ENCODE results near the gene RXRA.

RXRA gene

GRCh38 chr9:134434894-134435506 is 108.7 kb downstream of the RXRA start:
- DNase-seq (ENCODE audit: low read depth): no peak

GRCh38 chr9:134435550-134436378 is 109.5 kb downstream of the RXRA start:
- no peak for DNase-seq (ENCODE audit: low read depth)

- no peak for DNase-seq (ENCODE audit: low read depth)
Observed at GRCh38 chr9:134436379-134436762, 110.1 kb downstream of the RXRA start.

GRCh38 chr9:134436911-134437310 is 110.7 kb downstream of the RXRA start:
- no peak for DNase-seq (ENCODE audit: low read depth)

GRCh38 chr9:134437403-134438194 is 111.3 kb downstream of the RXRA start:
- no peak for DNase-seq (ENCODE audit: low read depth)

GRCh38 chr9:134438195-134438788 is 112.0 kb downstream of the RXRA start:
- DNase-seq (ENCODE audit: low read depth): no peak

- no peak for DNase-seq (ENCODE audit: low read depth)
Observed at GRCh38 chr9:134439368-134439784, 113.1 kb downstream of the RXRA start.

- DNase-seq (ENCODE audit: low read depth): no peak
Observed at GRCh38 chr9:134440636-134441226, 114.5 kb downstream of the RXRA start.

GRCh38 chr9:134441227-134442084 is 115.2 kb downstream of the RXRA start:
- DNase-seq (ENCODE audit: low read depth): no peak

GRCh38 chr9:134442085-134442474 is 115.8 kb downstream of the RXRA start:
- no peak for DNase-seq (ENCODE audit: low read depth)

- DNase-seq (ENCODE audit: low read depth): no peak
Observed at GRCh38 chr9:134442486-134443173, 116.4 kb downstream of the RXRA start.

GRCh38 chr9:134443174-134444037 is 117.2 kb downstream of the RXRA start:
- peak; percentile 77 for DNase-seq (ENCODE audit: low read depth)

- no peak for DNase-seq (ENCODE audit: low read depth)
Observed at GRCh38 chr9:134444038-134444315, 117.7 kb downstream of the RXRA start.

- DNase-seq (ENCODE audit: low read depth): no peak
Observed at GRCh38 chr9:134445000-134445399, 118.7 kb downstream of the RXRA start.

GRCh38 chr9:134449180-134449916 is 123.1 kb downstream of the RXRA start:
- DNase-seq (ENCODE audit: low read depth): peak; percentile 61

- no peak for DNase-seq (ENCODE audit: low read depth)
Observed at GRCh38 chr9:134451700-134452458, 125.6 kb downstream of the RXRA start.

GRCh38 chr9:134452728-134453127 is 126.5 kb downstream of the RXRA start:
- DNase-seq (ENCODE audit: low read depth): no peak

GRCh38 chr9:134453776-134454475 is 127.7 kb downstream of the RXRA start:
- no peak for DNase-seq (ENCODE audit: low read depth)

All from stimulated activated CD8-positive, alpha-beta memory T cell treated with anti-CD3 and anti-CD28 coated beads, Interleukin-12 subunit alpha, Interleukin-12 subunit beta, amount 100 ng/mL, for 4 hours (primary cell).